Kidney glomerular epithelial cell (primary cell): ENCODE measurements around the gene CYP4F8.

Experiments used
- DNase-seq: peaks from one replicate; lab custom pipeline; 2025; lab: John Stamatoyannopoulos, UW

The CYP4F8 gene

DNA sequence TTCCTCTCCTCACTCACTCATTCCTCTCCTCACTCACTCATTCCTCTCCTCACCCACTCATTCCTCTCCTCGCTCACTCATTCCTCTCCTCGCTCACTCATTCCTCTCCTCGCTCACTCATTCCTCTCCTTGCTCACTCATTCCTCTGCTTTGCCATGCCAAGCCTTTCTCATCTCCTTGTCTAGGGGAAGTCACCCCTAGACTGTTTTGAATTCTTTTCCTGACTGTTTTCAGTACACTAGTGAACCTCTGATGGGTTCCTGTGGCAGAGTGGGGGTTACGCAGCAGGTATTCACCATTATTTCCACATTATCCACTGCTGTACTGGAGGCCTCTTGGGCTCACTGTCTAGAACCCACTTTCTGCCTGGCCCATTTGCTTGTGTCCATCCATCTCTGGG, 1.2 kb downstream of the CYP4F8 start:
- no peak for DNase-seq

DNA sequence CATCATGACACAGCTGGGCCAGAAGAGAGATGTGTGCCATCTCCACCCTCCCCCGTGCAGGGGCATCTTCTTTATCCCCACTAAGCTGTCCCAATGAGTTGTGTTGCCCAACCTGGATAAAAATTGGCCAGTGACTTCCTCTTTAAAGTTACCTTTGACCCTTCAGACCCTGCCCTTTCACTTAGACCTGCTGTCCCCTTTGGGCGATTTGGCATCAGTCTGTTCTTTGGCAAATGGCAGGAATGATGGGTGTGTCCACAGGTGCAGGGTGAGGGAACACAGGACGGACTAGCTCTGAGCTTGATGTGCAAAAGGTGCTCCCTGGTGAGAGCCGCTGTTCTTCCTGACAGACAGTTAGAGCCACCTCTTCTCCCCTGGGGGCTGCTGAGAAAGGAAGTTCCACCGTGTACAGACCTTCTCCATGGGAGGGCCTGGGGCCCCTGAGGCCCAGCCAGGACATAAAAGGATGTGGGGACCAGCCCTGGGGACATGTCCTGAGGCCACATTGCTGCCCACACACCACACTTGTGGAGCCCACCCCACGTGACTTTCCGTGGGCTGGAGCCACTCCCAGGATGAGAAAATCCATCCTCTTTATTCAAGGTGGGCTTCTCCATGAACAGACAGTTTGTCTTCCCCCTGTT, 1.7 kb downstream of the CYP4F8 start:
- no peak for DNase-seq

DNA sequence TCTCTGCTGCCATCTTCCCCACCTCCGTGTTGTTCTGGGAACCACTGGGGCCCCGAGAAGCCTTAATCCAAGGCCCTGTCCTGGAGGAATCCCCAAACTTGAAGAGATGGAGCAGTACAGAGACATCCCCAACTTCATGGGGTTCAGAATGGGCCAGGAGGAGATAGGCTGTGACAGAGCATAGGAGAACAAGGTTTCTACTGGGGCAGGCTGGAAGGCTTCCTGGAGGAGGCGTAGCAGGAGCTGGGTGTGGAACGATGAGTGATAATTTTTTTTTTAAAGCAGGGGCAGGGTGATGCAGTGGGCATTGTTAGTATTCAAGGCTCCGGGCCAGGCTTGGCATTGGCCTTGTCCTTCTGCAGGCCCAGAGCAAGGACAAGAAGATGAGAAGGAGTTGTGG, 3.3 kb downstream of the CYP4F8 start:
- DNase-seq = no peak

DNA sequence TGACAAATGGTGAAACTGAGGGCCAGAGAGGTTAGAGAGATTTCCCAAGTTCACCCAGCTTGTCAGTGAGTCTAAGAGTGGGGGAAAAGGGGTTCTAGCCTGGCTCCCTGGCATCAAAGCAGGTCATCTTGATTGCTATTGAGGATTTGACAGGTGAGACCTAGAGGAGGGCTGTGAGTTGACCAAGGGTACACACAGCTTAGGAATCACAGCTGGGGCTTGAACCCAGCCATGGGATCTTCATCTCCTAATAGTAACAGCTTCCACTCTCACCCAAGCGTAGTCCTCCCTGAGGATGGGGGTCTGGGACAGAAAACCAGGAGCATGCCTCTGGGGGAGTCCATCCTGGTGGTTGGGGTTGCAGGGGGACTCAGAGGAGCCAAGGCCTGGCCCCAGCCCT, 6.8 kb downstream of the CYP4F8 start:
- DNase-seq = no peak

DNA sequence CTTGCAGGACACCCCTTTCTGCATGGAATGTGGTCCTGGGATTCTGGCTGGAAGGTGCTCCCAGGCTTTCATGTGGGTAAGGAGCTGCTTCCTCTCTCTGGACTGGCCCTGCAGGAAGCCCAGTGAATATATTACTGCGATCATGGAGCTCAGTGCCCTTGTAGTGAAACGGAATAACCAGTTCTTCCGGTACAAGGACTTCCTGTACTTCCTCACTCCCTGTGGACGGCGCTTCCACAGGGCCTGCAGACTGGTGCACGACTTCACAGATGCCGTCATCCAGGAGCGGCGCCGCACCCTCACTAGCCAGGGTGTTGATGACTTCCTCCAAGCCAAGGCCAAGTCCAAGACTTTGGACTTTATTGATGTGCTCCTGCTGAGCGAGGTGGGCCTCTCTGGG, 8.0 kb downstream of the CYP4F8 start:
- DNase-seq = no peak

DNA sequence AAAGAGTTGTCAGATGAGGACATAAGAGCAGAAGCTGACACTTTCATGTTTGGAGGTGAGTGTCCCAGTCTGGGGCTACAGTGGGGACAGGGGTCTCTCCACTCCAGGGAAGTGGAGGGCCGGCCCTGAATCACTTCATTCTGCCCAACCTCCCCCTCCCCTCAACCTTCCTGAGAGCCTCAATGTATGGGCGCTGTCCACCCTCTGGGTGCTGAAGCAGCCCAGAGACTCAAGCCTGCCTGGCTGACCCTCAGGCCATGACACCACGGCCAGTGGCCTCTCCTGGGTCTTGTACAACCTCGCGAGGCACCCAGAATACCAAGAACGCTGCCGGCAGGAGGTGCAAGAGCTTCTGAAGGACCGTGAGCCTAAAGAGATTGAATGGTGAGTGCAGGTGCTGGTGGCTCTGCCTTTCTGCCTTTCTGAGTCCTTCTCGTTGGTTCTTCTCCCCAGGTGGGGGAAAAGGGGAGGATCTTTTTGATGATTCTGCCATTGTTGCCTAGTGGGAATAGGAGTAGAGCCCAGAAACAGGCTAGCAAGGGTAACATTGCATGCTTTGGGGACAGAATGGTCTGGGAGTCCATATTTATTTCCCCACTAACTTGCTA, 8.8 kb downstream of the CYP4F8 start:
- DNase-seq = no peak

DNA sequence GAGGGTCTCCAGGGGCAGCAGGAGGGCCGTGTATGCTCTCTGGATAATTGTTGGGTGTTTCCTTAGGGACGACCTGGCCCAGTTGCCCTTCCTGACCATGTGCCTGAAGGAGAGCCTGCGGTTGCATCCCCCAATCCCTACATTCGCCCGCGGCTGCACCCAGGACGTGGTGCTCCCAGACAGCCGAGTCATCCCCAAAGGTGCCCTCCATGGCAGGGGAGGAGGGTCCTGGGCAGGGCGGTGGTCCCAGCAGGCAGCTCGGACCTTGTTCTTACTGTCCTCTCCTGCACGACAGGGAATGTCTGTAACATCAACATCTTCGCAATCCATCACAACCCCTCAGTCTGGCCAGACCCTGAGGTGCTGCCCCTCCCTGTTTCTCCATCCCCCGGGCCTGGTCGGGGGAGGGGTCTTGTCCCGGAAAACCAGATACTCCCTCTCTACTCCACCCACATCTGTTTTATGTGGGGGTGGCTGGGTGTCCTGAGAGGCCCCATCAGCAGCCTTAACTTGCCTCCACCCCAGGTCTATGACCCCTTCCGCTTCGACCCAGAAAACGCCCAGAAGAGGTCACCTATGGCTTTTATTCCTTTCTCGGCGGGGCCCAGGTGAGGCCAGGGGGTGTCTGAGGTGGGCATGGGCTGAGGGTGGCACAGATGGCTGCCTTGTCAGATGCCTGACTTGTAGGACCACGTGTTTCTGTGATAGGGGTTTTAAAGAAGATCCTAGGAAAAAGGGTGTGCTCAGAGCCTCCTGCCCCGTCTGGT, 13.4 kb downstream of the CYP4F8 start:
- no peak for DNase-seq

DNA sequence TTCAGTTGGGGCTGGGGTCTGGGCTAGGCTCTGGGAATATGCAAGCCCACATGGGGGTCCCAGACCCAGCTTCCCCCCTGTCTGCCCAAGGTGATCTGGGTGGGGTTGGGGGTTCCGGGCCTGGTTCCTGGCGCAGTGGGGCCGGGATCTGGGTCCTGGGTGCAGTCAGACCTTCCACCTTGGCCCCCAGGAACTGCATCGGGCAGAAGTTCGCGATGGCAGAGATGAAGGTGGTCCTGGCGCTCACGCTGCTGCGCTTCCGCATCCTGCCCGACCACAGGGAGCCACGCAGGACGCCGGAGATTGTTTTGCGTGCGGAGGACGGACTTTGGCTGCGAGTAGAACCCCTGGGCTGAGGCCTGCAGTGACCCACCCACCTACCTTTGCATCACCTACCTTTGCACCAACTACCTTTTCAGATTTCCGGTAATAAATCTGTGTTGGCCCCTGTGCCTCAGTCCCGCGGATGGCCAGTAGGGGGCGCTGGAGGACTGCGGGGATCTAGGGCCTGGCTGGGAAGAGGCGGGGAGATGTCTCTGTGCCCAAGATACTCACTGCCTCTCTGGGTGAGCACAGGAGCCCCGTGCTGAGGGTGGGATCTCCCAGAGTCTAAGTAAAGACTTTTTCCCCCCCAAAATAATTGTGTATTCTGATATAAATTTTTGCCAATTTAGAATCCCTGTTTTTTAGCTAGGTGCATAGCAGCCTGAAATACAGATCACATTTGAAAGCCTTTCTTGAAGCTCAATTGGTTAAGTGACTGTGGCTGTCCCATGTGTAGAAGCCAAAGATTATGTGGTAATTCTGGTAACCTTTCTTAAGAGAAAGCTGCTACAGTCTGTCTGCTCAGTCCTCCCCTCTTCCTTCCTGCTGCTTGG, 14.2 kb downstream of the CYP4F8 start:
- peak; percentile 20 for DNase-seq

DNA sequence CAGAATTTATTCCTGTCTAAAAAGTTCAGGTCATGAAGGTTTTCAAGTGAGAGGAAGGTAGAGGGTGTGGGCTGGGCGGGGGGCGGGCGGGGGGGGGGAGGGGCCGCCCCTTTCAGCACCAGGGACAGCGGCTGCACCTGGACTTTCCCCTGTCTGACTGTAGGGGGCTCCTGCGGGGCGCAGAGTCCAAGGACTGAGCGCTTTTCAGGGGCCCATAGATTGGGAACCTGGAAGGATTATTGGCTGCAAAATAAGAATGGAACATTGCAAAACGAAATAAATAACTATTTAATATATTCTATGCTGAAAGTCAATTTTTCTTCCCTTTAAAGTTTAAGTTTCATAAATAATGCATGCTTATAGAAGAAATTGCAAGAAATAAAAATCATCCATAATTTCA, 16.8 kb downstream of the CYP4F8 start:
- DNase-seq = no peak

DNA sequence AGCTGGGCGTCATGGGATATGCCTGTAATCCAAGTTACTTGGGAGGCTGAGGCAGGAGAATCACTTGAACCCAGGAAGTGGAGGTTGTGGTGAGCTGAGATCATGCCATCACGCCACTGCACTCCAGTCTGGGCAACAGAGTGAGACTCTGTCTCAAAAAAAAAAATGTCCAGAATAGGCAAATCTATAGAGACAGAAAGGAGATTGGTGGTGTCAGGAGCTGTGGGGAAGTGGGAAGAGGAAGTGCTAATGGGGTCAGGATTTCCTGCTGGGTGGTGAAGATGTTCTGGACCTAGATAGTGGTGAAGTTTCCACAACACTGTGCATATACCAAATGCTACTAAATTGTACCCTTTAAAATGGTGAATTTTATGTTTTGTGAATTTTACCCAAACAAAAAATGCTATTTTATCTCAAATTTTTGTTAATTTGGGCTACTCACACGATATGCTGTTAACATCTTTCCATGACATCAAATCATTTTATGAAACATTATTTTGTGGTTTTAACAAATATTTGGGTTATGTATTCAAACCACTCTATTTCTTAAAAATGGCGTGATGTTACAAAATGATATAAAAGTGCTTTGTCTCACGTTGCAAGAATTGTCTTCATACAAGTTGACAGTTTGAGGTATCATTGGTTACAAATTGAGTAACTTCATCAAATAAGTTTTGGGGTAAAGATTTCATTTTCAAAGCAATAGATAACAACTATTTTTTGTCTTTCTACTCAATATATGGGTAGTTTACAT, 18.2 kb downstream of the CYP4F8 start:
- no peak for DNase-seq

DNA sequence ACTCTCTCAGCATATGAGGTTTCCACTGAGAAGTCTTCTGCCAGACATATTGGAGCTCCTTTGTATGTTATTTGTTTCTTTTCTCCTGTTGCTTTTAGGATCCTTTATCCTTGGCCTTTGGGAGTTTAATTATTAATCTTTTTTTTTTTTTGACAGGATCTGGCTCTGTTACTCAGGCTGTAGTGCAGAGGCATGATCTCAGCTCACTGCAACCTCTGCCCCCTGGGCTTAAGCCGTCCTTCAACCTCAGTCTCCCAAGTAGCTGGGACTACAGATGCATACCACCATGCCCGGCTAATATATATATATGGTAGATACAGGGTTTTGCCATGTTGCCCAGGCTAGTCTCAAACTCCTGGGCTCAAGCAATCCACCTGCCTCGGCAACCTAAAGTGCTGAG, 19.1 kb downstream of the CYP4F8 start:
- no peak for DNase-seq

DNA sequence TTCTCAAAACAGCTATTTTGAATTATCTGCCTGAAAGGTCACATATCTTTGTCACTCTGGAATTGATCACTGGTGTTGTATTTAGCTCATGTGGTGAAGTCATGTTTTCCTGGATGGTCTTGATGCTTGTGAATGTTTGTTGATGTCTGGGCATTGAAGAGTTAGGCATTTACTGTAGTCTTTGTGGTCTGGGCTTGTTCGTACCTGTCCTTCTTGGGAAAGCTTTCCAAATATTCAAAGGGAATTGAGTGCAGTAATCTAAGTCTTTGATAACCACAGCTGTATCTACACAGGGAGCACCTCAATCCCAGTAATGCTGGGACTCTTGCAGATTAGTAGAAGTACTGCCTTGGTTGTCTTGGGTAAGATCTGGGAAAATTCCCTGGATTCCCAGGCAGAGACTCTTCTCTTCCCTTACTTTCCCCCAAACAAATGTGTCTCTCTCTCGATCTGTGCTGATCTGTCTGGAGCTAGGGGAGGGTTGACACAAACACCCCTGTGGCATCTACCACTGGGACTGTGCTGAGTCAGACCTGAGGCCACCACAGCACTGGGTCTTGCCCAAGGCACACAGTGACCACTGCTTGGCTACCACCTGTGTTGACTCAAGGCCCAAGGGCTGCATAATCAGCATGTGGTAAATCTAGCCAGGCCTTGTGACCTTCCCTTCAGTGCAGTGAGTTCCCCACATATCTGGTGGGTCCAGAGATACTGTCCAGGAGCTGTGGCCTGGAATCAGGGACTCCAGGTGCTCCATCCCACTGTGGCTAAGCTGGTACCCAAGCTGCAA, 20.2 kb downstream of the CYP4F8 start:
- no peak for DNase-seq

DNA sequence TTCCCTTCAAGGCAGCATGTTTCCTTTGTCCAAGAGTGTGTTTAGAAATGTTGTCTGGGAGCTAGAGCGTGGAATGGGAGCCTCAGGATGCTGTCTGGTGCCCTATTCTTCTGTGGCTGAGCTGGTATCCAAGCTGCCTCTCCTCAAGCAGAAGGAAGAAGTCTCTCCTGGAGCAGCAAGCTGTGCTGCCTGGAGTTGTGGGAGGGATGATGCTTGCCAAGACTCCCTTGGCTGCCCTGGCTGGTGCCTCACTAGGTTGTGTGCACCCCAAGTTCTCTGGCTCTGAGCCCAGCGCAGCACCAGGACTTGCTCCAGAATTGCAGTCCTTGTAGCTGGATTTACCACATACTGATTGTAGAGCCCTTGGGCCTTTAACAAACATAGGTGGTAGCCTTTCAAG, 21.0 kb downstream of the CYP4F8 start:
- no peak for DNase-seq

DNA sequence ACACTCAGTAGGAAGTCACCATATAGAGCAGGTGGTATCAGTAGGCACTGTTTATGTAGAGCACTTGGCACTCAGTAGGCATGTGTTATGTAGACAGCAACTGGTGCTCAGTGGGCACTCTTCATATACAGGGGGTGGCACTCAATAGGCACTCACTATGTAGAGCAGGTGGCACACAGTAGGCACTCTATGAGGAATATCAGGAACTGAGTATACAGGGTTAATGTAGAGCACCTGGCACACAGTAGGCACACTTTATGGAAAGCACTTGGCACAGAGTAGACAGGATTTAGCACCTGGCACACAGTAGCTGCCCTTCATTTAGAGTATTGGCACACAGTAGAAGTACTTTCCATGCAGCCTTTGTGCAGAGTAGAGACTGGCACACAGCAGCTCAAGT, 24.6 kb downstream of the CYP4F8 start:
- DNase-seq = no peak

DNA sequence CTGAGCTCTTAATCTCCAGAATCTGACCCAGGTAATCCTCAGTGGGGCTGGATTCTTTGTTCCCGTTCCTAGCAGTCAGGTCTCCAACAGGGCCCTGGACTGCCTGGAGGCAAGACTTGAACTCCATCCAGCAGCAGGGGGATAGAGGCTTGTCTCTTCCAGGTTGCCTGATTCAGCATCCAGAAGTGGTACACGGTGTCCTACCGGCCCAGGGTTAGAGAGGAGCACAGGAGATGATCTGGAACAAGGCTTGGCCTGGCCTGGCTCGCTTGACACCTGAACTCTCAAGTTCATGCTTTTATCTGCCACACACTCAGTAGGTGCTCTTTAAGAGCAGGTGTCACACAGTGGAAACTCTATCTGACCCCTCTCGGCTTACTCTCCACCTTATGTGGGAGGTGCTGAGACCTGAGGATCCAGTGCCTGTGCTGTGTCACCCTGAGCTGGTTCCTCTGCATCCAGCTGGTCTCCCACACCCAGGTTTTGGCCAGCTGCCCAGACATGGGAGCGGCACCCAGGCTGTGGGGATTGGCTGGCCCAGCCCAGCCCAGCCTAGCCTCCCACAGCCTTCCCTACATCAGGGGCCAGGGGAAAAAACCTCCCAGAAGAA, 25.4 kb downstream of the CYP4F8 start, which contains the start of gene CYP4F3:
Gene CYP4F3, plus strand, starts transcription at position 604 of the 610 bp plus-strand sequence. CDS start 519 bp downstream, outside the sequence.
- no peak for DNase-seq

DNA sequence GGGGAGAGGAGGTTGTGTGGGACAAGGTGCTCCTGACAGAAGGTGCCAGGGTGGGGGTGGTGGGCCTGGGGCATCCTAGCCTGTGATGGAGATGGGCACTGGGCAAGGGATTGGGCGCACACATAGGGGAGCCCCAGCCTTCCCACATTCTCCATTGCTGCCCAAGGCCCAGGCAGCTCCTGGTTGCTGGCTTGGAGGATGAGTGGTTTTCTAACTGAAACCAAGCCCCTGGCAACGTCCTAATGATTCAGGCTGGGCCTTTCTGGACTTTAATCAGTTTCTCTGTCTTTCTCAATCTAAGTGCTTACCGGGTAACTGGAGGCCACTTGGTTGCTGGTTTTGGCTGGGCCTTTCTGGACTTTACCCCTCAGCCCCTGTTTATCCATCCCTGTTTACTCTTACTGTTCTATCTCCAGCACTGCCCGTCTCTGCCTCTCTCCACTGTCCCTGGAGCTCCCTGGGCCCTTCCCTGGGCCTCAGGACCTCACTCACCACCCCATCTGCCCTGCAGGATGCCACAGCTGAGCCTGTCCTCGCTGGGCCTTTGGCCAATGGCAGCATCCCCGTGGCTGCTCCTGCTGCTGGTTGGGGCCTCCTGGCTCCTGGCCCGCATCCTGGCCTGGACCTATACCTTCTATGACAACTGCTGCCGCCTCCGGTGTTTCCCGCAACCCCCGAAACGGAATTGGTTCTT, 26.0 kb downstream of the CYP4F8 start:
- DNase-seq = no peak

DNA sequence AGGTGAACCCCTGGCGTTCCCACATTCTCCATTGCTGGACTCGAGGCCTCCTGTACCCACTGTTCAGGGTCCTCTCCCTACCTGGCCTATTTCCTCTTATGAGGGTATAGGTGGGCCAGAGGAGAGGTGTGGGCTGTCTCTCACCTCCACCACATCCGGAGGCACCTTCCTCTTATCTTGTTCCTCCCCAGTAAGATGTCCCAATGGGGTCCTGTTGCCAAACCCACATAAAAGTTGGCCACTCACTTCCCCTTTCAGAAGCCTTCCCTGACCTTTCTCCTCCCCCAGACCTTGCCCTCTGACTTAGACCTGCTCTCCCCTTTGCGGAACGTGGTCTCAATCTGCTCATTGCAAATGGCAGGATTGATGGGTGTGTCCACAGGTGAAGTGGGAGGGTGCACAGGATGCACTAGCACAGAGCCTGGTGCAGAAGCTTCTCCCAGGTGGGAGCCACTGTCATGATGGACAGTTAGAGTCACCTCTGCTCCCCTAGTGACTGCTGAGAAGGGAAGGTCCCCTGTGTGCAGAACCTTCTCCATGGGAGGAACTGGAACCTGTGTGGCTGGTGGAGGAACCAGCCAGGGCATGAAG, 27.0 kb downstream of the CYP4F8 start:
- DNase-seq = no peak

DNA sequence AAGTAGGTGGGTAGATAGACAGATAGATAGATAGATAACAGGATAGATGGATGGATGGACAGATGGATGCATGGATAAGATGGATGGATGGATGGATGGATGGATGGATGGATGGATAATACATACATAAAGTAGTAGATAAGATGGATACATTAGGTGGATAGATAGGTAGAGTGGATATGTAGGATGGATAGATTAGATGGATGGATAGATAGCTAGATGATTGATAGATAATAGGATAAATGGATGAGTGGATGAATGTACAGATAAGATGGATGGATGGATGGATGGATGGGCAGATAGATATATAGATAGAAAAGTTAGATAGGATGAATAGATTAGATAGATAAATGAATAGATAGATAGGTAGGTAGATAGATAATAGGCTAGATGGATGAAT, 27.8 kb downstream of the CYP4F8 start:
- DNase-seq = no peak

DNA sequence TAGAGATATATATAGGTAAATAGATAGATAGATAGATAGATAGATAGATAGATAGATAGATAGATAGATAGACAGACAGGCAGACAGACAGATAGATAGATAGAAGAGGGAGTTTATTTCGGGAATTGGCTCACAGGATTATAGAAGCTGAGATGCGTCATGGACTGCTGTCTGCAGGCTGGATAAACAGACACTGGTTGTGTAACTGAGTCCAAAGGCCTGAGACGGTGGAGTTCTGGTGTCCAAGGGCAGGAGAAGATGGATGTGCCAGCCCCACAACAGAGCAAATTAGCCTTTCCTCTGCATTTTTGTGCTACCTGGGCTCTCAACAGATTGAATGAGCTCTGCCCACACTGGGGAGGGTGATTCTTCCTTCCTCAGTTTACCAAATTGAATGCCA, 28.4 kb downstream of the CYP4F8 start:
- no peak for DNase-seq
